ENCODE results near the gene GFPT1. TPM values are rescaled to one million over a fixed set of nuclear protein-coding genes. Genes with fewer than 3 reads are reported as not detected.
A peak's percentile ranks its signal among the peaks of the same experiment; 100 is the strongest.

Gene GFPT1
- total RNA-seq, 1 donor from 2014 or later: 74.3 TPM

- DNase-seq (ENCODE audit: low read depth): peak; percentile 90
Measured at GRCh38 chr2:69291004-69291650, 95.9 kb downstream of the GFPT1 start.

GRCh38 chr2:69288429-69288828 lies 98.6 kb downstream of the GFPT1 start:
- no peak for DNase-seq (ENCODE audit: low read depth)

- DNase-seq (ENCODE audit: low read depth): no peak
Measured at GRCh38 chr2:69287544-69287943, 99.5 kb downstream of the GFPT1 start.

- no peak for DNase-seq (ENCODE audit: low read depth)
Measured at GRCh38 chr2:69285379-69285894, 101.6 kb downstream of the GFPT1 start.

GRCh38 chr2:69280796-69281412 lies 106.1 kb downstream of the GFPT1 start:
- no peak for DNase-seq (ENCODE audit: low read depth)

GRCh38 chr2:69279931-69280681 lies 106.9 kb downstream of the GFPT1 start:
- DNase-seq (ENCODE audit: low read depth): no peak

- DNase-seq (ENCODE audit: low read depth): no peak
Measured at GRCh38 chr2:69279211-69279610, 107.8 kb downstream of the GFPT1 start.

- DNase-seq (ENCODE audit: low read depth): peak; percentile 3
Measured at GRCh38 chr2:69278366-69278765, 108.7 kb downstream of the GFPT1 start.

- DNase-seq (ENCODE audit: low read depth): no peak
Measured at GRCh38 chr2:69275490-69275889, 111.5 kb downstream of the GFPT1 start.

GRCh38 chr2:69272803-69273471 lies 114.1 kb downstream of the GFPT1 start:
- DNase-seq (ENCODE audit: low read depth): no peak

- no peak for DNase-seq (ENCODE audit: low read depth)
Measured at GRCh38 chr2:69271831-69272257, 115.2 kb downstream of the GFPT1 start.

Other genes starting within 250 kb of the GFPT1 start
- 39.8 and 48.5 TPM in 2 replicates for gene NFU1, start 50.2 kb upstream of the GFPT1 start, total RNA-seq

All from renal cortical epithelial cell (primary cell).